OCI-LY7 (cell line): ENCODE measurements around the gene AURKAIP1.

Source experiments
- CTCF ChIP-seq: fragments of 200-600 bp; sonication (generic); conservative IDR thresholded peaks from 2 replicates; pipeline ENCODE4 v1.5.1; 2014; ENCODE audit warnings: mild to moderate bottlenecking, antibody characterized with exemption, low read length, moderate library complexity, mixed read lengths
- EZH2phosphoT487 ChIP-seq: fragments of 200-600 bp; sonication (generic); IDR thresholded peaks from 2 replicates; pipeline ENCODE4 v1.6.1; 2018; ENCODE audit warnings: low read depth, borderline replicate concordance, mild to moderate bottlenecking, mixed run types, antibody characterized with exemption, low read length, moderate library complexity, mixed read lengths

DNA sequence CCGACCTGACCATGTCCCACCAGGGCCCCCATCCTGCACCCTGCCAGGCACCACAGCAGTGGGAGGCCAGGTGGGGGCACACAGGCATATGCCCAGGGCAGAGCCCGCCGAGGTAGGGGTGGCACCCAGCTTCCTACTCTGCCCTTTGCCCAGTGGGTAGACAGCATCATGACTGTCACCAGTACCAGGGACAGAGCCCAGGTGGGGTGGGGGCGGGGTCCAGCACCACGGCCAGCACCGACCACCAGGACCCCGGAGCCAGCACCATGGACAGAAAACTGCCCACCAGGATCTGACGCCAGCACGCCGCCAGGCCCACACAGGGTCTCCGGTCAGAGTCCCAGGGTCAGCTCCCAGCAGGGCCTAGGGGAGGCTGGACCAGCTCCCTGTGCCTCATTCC lies 40.2 kb downstream of the AURKAIP1 start:
- TF ChIP-seq CTCF (no peak), EZH2phosphoT487 (no peak)
